ENCODE measurements around the gene ACTL6A.
"Not testable (repeated sequence)": the region's sequence is repeated elsewhere in the genome, so short reads cannot be mapped to it uniquely, and the experiment has no call there.

ACTL6A gene

DNA sequence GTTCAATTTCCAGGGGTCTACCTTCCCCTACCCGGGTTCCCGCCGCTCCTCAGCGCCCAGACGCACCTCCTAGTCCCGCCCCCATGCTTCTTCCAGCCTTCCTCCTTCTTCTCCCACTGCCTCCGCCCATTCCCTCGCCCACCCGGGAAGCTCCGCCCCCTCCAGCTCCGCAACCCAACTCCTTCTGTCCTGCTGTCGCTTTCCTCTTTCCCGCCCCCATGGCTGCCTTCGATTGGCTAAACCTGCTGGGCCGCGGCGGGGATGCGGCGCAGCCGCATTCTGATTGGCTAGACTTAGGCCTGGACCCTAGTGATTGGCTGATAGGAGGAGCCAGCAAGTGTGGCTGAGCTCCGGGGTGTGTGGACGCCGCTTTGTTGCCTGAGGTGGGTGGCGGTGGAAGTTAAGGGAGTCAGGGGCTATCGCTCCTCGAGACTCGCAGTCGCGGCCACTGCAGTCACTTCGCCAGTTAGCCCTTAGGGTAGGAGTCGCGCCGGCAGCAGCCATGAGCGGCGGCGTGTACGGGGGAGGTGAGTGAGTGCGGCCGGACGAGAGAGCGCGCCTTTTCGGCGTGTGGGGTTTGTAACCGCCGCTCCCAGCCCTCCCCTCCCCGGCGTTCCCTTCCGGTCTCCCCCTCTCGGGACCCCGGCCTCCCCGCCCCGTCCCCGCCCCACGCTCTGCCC, at the start of gene ACTL6A:
Gene ACTL6A, plus strand, starts transcription at position 336 of the 680 bp plus-strand sequence. Its CDS starts 167 bp downstream, at position 503.
- DNase-seq (ENCODE audit: low read depth in 2 of 2) = peak; percentile 97 to 99

- DNase-seq (ENCODE audit: low read depth in 2 of 2) = no peak
Observed at GRCh38 chr3:179513862-179514261, 48.9 kb upstream of the ACTL6A start.

DNA sequence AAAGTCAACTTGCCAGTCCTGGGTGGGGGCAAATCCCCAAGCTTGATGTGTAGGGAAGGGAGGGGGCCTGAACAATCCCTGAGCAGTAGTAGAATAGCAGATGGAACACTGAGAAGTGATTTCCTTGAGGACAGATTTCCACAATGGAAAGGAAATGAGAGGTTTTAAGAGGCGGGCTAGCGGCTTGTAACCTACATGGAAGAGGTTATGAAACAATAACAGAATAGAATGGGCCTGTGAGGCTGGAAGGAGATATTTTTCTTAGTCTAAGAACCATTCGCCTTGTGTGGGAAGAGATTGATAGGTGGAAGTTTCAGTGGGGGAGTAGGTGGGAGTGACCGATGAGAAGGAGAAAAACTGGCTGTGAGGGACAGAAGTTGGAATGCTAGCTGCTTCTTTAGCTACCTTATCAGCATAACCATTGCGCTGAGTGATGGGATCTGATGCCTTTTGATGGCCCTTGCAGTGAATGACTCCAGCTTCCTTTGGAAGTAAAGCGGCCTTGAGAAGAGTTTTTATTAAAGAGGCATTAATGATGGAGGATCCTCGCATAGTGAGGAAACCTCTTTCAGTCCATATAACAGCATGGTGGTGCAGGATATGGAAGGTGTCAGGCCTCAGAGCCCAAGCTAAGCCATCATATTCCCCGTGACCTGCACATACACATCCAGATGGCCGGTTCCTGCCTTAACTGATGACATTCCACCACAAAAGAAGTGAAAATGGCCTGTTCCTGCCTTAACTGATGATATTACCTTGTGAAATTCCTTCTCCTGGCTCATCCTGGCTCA, 46.1 kb upstream of the ACTL6A start:
- not testable (repeated sequence) for DNase-seq (ENCODE audit: low read depth in 2 of 2)

DNA sequence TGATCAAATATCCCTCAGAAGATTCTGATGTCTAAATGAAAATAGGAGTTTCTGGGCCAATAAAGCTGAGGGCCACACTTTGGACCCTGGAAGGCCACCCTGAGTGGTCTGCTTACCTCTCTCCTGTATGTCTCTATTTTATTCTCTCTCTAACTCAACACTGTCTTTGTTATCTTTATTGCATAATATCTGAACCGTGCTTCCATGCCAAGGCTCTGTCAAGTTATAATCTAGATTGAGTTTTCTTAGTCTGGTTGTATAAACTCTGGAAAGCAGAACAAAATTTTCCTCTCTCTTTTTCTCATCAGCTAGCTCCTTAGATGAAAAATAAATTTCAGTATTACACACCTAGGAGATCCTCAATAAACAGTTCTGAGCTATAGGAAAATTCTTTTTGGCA, 36.2 kb upstream of the ACTL6A start:
- DNase-seq (ENCODE audit: low read depth in 2 of 2) = no peak

- no peak for DNase-seq (ENCODE audit: low read depth in 2 of 2)
Observed at GRCh38 chr3:179526989-179527391, 35.7 kb upstream of the ACTL6A start.

GRCh38 chr3:179528772-179529171, 34.0 kb upstream of the ACTL6A start:
- no peak for DNase-seq (ENCODE audit: low read depth in 2 of 2)

GRCh38 chr3:179531576-179531975, 31.1 kb upstream of the ACTL6A start:
- no peak for DNase-seq (ENCODE audit: low read depth in 2 of 2)

DNA sequence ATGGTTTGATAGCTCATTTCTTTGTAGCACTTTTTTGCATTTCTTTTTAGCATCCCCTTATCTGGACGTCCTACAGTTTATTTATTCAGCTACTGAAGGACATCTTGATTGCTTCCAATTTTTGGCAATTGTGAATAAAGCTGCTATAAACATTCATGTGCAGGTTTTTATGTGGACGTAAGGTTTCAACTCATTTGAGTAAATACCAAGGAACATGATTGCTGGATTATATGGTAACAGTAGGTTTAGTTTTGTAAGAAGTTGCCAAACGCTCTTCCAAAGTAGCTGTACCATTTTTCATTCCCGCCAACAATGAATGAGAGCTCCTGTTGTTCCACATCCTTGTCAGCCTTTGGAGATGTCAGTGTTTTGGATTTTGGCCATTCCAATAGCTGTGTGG, 29.5 kb upstream of the ACTL6A start:
- DNase-seq (ENCODE audit: low read depth in 2 of 2) = no peak

DNA sequence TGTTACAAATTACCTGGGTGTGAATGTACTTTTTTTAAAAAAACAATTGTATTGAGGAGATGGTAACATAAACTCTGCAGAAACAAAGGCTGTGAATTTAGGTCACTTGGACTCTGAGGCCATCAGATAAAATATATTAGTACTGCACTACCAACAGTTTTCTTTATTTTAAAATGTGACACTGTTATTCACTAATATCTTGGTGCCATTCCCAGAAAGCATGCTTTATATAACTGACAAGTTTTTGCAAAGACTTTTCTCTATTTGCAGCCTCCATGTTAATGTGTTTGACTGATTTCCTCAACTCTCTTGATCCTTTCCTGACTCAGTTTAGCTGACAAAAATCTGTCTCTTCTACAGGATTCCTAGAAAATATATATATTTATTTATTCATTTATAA, 26.5 kb upstream of the ACTL6A start:
- no peak for DNase-seq (ENCODE audit: low read depth in 2 of 2)

DNA sequence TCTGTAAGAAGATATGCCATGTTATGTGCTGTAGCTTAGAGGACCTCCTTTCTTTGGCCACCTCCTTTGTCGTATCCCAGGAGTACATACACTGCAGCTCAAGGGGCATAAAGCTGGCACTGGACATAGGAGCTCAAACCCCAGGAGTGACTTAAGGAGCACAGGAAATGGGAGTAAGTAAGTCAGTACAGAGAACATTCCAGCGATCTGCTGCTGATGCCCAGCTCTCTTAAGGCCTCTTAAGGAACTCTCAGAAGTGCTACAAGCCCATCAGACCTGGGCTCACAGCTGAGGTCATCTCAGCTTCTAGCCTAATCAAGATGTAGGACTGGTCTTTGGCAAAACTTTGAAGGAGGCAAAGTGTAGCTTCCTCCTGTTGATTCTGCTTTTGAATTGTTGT, 21.6 kb upstream of the ACTL6A start:
- DNase-seq (ENCODE audit: low read depth in 2 of 2) = no peak

- no peak for DNase-seq (ENCODE audit: low read depth in 2 of 2)
Observed at GRCh38 chr3:179541596-179541995, 21.1 kb upstream of the ACTL6A start.

DNA sequence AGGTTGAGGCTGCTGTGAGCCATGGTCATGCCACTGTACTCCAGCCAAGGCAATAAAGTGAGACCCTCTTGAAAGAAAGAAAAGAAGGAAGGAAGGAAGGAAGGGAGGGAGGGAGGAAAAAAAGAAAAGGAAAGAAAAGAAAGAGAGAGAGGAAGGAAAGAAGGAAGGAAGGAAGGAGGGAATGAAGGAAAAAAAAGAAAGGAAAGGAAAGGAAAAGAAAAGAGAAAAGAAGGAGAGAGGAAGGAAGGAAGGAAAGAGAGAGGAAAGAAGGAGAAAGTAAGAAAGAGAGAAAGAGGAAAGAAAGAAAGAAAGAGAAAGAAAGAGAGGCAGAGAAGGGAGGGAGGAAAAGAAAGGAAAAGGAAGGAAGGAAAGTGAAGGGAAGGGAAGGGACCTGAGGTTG, 20.4 kb upstream of the ACTL6A start:
- no peak for DNase-seq (ENCODE audit: low read depth in 2 of 2)

DNA sequence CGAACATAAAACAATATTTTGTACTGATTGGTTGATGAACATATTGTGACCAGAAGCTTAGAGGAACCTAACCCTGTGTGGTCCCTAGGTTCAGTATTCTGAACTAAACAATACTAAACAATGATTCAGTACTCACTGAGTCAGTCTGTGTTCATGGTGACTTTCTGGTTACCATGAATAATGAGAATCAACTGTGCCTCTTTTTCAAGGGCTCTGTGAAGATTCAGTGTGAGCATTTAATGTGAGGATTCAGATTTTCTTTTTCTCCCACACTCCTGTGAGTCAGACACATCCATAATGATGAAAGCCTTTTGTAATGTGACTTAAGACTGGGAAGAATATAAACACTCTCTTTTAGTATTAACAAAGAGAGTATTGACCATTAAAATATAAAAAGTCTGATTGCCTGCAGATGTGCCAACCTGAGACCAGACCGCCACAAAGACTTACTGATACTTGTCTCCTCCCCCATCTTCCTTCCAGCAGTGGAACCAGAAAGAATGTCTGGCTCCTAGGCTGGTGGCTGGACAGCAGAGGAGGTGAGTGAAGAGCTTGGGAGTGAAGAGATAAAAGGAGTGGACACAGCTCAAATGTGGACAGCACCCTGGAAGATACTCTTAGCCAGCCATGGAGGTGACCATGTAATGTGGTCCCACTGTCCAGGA, 17.6 kb upstream of the ACTL6A start:
- no peak for DNase-seq (ENCODE audit: low read depth in 2 of 2)

- DNase-seq (ENCODE audit: low read depth in 2 of 2) = no peak
Observed at GRCh38 chr3:179546814-179547241, 15.9 kb upstream of the ACTL6A start.

DNA sequence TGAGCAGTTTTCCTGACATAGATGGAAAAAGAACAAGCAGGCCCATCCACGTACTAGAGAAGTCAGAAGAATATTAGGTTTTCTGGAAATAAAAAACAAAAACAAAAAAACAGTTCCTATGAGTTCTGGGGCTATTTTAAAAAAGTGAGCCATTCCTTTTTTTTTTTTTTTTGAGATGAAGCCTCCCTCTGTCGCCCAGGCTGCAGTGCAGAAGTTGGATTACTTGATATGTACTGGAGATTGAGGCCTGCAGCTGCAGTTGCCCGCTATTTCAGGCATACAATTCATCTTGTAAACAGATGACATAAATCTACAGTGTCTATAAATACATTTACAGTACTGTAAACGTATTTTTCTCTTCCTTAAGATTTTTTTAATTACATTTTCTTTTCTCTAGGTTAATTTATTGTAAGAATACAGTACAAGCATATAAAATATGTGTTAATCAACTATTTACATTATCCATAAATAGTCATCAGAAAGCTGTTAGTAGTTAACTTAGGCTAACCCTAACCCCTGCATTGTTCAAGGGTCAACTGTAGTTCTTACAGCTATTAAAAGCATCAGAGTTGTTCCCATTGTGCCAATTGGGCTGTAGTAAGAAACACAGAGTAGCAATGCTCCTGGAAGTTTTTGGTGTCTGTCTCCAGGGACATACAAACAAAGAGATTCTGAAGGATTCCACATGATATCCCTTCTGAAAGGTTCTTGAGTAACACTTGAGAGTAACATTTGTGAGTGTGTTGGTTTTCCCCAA, 11.2 kb upstream of the ACTL6A start:
- no peak for DNase-seq (ENCODE audit: low read depth in 2 of 2)

DNA sequence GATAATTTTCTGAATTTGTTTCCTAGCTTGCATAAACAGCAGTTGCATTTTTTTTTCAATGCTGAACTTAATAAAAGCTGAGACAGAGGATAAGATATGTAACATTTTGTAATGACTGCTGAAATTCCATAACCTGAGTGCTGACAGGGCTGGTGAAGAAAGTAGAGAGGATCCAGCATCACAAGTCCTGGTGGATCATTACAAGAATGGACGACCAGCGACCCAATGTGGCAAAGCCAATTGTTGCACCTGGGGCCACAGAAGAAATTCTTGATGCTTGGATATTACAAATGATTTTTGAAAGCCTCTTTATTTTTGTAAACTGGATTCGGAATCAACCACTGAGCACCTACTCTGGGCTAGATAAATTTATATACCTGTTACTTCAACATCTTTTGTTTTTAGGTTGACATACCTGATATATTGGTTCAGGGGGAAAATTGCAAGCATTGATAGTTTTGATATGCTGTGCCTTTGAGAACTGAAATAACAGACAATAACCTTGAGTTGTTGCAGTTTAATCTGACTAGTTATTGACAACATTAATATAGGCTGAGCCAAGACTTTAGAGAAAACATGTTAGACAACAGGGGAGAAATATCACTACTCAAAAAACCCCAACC, 3.9 kb upstream of the ACTL6A start:
- peak; percentile 5 to 6 for DNase-seq (ENCODE audit: low read depth in 2 of 2)

DNA sequence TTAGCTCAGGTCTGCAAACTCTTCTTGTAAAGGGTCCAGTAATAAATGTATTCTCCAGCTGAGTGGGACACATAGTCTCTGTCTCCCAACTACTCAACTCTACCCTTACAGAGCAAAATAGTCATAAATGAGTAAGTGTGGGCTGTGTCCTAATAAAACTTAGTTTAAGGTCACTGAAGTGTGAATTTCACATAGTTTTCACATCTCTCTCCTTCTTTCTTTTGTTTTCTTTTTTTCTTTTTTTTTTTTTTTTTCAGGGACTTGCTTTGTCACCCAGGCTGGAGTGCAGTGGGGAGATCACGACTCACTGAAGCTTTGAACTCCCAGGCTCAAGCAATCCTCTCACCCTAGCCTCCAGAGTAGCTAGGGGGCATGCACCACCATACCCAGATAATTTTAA, 1.9 kb upstream of the ACTL6A start:
- DNase-seq (ENCODE audit: low read depth in 2 of 2) = no peak

DNA sequence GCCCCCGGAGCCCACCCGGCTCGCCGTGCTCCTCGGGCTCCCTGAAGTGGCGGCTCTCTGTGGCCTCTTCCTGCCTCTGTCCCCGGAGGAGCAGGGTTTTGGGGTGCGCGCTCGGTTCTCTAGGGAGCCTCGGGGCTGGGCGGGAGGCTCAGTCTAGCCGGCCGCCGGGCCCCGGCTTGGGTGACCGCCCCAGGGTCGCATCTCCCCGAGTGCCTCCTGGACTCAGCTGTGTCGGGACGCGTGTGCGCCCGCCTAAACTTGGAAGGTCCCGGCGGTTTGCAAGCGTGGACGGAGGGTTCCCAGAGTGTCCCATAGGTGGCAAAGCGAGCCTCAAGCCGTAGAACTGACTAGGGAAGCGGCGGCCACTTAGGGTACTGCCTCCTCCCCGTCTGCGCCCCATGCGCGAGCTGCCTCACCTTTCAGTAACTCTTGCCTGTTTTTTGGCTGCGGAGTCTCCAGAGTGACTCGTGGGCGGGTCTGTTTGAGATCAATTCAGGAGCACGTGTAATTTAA, 601 bp downstream of the ACTL6A start:
- DNase-seq (ENCODE audit: low read depth in 2 of 2) = peak; percentile 23 to 28

- no peak for DNase-seq (ENCODE audit: low read depth in 2 of 2)
Observed at GRCh38 chr3:179565496-179565895, 2.8 kb downstream of the ACTL6A start.

GRCh38 chr3:179580992-179581391, 18.3 kb downstream of the ACTL6A start:
- no peak for DNase-seq (ENCODE audit: low read depth in 2 of 2)

- no peak for DNase-seq (ENCODE audit: low read depth in 2 of 2)
Observed at GRCh38 chr3:179589143-179589542, 26.4 kb downstream of the ACTL6A start.

All from activated CD8-positive, alpha-beta memory T cell treated with anti-CD3 and anti-CD28 coated beads for 4 hours (primary cell).